Mesenchymal stem cell (in vitro differentiated cells and primary cell): Measurements from ENCODE around the gene RIPOR2.
A peak's percentile ranks its signal among the peaks of the same experiment; 100 is the strongest.

Experiments used
- DNase-seq: peaks from one replicate; pipeline ENCODE4 v3.0.0-alpha.2; 2013
- H2AFZ ChIP-seq: one replicate; pipeline ENCODE4 v1.6.1; 2013; ENCODE audit warnings: low read depth, mild to moderate bottlenecking, control low read depth, inconsistent platforms, low read length, moderate library complexity
- H2AK5ac ChIP-seq: 2 replicates; pipeline ENCODE4 v1.6.1; 2013; ENCODE audit warnings: low read length, moderate library complexity, mild to moderate bottlenecking, inconsistent platforms; ENCODE audit not compliant: severe bottlenecking
- H2BK120ac ChIP-seq: one replicate; pipeline ENCODE4 v1.6.1; 2013; ENCODE audit warnings: low read depth, mild to moderate bottlenecking, inconsistent platforms, low read length, moderate library complexity
- H2BK12ac ChIP-seq, 2 experiments: one replicate each; pipeline ENCODE4 v1.6.1; 2013; ENCODE audit warnings: inconsistent platforms in 2 of 2, low read length in 2 of 2, mild to moderate bottlenecking in 2 of 2, moderate library complexity in 2 of 2, control low read depth in 1 of 2
- H2BK15ac ChIP-seq: one replicate; pipeline ENCODE4 v1.6.1; 2013; ENCODE audit warnings: mild to moderate bottlenecking, low read depth, inconsistent platforms; ENCODE audit not compliant: poor library complexity, severe bottlenecking
- H2BK5ac ChIP-seq: 2 replicates; pipeline ENCODE4 v1.6.1; 2013; ENCODE audit warnings: low read depth, mild to moderate bottlenecking, low read length, control low read depth, inconsistent platforms; ENCODE audit not compliant: poor library complexity, severe bottlenecking
- H3K14ac ChIP-seq, 2 experiments: one replicate each; pipeline ENCODE4 v1.6.1; 2013; ENCODE audit warnings: inconsistent platforms in 2 of 2, low read length in 2 of 2, control low read depth in 1 of 2, mild to moderate bottlenecking in 1 of 2, moderate library complexity in 1 of 2
- H3K18ac ChIP-seq, 2 experiments: one replicate each; pipeline ENCODE4 v1.6.1; 2013; ENCODE audit warnings: inconsistent platforms in 2 of 2, low read length in 2 of 2, control low read depth in 1 of 2, low read depth in 1 of 2, mild to moderate bottlenecking in 1 of 2
- H3K23ac ChIP-seq, 2 experiments: one replicate each; pipeline ENCODE4 v1.6.1; 2013; ENCODE audit warnings: inconsistent platforms in 2 of 2, low read length in 2 of 2, mild to moderate bottlenecking in 2 of 2, moderate library complexity in 2 of 2, control low read depth in 1 of 2
- H3K27ac ChIP-seq: 2 replicates; pipeline ENCODE4 v1.5.1; 2013; ENCODE audit warnings: mild to moderate bottlenecking, moderate library complexity, low read length, control low read depth, inconsistent platforms; ENCODE audit not compliant: poor library complexity, severe bottlenecking
- H3K27me3 ChIP-seq, 2 experiments: 2 replicates each; pipeline versions ENCODE4 v1.6.1 to v1.7.0; 2013; ENCODE audit warnings: low read length in 2 of 2, mild to moderate bottlenecking in 2 of 2, moderate library complexity in 2 of 2, control low read depth in 1 of 2, inconsistent platforms in 1 of 2; ENCODE audit not compliant: control insufficient read depth in 1 of 2, insufficient read depth in 1 of 2
- H3K36me3 ChIP-seq, 2 experiments: 2 replicates each; pipeline versions ENCODE4 v1.6.1 to v1.7.0; 2013; ENCODE audit warnings: low read length in 2 of 2, control low read depth in 1 of 2, inconsistent platforms in 1 of 2, low read depth in 1 of 2, mild to moderate bottlenecking in 1 of 2; ENCODE audit not compliant: insufficient read depth in 2 of 2, control insufficient read depth in 1 of 2
- H3K4ac ChIP-seq, 2 experiments: one replicate each; pipeline ENCODE4 v1.6.1; 2013; ENCODE audit warnings: inconsistent platforms in 2 of 2, low read length in 2 of 2, mild to moderate bottlenecking in 2 of 2, moderate library complexity in 2 of 2, control low read depth in 1 of 2, low read depth in 1 of 2
- H3K4me1 ChIP-seq: 2 replicates; pipeline ENCODE4 v1.6.1; 2013; ENCODE audit warnings: low read depth, low read length, control low read depth; ENCODE audit not compliant: control insufficient read depth, insufficient read depth
- H3K4me2 ChIP-seq: 2 replicates; pipeline ENCODE4 v1.6.1; 2013; ENCODE audit warnings: low read length, mild to moderate bottlenecking, inconsistent platforms; ENCODE audit not compliant: poor library complexity, severe bottlenecking
- H3K4me3 ChIP-seq, 2 experiments: 2 replicates each; pipeline versions ENCODE4 v1.5.1 to v1.7.0; 2013; ENCODE audit warnings: low read length in 2 of 2, mild to moderate bottlenecking in 2 of 2, control low read depth in 1 of 2, low read depth in 1 of 2; ENCODE audit not compliant: insufficient read depth in 1 of 2
- H3K79me1 ChIP-seq: replicated peaks from 2 replicates; pipeline ENCODE4 v1.6.1; 2013; ENCODE audit warnings: mild to moderate bottlenecking, control low read depth, low read length, inconsistent platforms; ENCODE audit not compliant: poor library complexity, severe bottlenecking
- H3K9ac ChIP-seq: 2 replicates; pipeline ENCODE4 v1.7.0; 2013; ENCODE audit warnings: mild to moderate bottlenecking, low read length, moderate library complexity
- H3K9me3 ChIP-seq: 2 replicates; pipeline ENCODE4 v1.7.0; 2013; ENCODE audit warnings: mild to moderate bottlenecking, low read length; ENCODE audit not compliant: control insufficient read depth
- H4K8ac ChIP-seq: one replicate; pipeline ENCODE4 v1.6.1; 2013; ENCODE audit warnings: inconsistent platforms, mild to moderate bottlenecking, low read length, moderate library complexity
- H4K91ac ChIP-seq: one replicate; pipeline ENCODE4 v1.6.1; 2013; ENCODE audit warnings: mild to moderate bottlenecking, low read length, inconsistent platforms
- WGBS: methylation state at CpG from one replicate; pipeline ENCODE4 v1.1.7; 2013; ENCODE audit warnings: mixed read lengths; 5-methylcytosine and 5-hydroxymethylcytosine counted together

Gene RIPOR2

GRCh38 chr6:24848461-24848860, 87.3 kb downstream of the RIPOR2 start:
- Histone ChIP-seq H3K4ac (no peak overlapping the region), H3K27me3 (no peaks in the 10 kb centered on the region), H3K36me3 (peaks cover 0 to 70% of the 10 kb centered on the region in 2 experiments), H3K4me1 (peaks cover 2% of the 10 kb centered on the region), H3K18ac (no peak overlapping the region), H2BK120ac (no peak overlapping the region), H3K27ac (no peak overlapping the region), H2AFZ (no peak overlapping the region), H3K14ac (no peak overlapping the region), H3K4me2 (no peak overlapping the region), H2BK12ac (no peak overlapping the region), H4K8ac (no peak overlapping the region), H3K79me1 (no peaks in the 10 kb centered on the region), H3K9ac (no peak overlapping the region), H3K23ac (no peak overlapping the region), H2BK15ac (no peak overlapping the region), H2BK5ac (no peak overlapping the region), H2AK5ac (no peak overlapping the region), H3K9me3 (no peaks in the 10 kb centered on the region), H4K91ac (no peak overlapping the region), H3K4me3 (no peak overlapping the region)
- 100% methylated on average over 4 of the region's 4 CpGs for WGBS
- DNase-seq: no peak

GRCh38 chr6:24847402-24847801, 88.4 kb downstream of the RIPOR2 start:
- 90% methylated on average over 7 of the region's 7 CpGs for WGBS
- no peak overlapping the region for H2BK120ac ChIP-seq
- H2AFZ ChIP-seq: no peak overlapping the region
- no peak overlapping the region for H3K4ac ChIP-seq
- H3K27me3 ChIP-seq: no peaks in the 10 kb centered on the region
- H3K14ac ChIP-seq: no peak overlapping the region
- H3K18ac ChIP-seq: peak overlapping the region in 1 of 2 experiments; percentile 23
- no peak overlapping the region for H3K4me3 ChIP-seq
- no peak overlapping the region for H3K4me2 ChIP-seq
- H3K27ac ChIP-seq: no peak overlapping the region
- peak overlapping the region in 1 of 2 experiments; percentile 41 for H3K23ac ChIP-seq
- peaks cover 0 to 73% of the 10 kb centered on the region in 2 experiments for H3K36me3 ChIP-seq
- H3K9me3 ChIP-seq: no peaks in the 10 kb centered on the region
- no peak for DNase-seq
- H4K91ac ChIP-seq: no peak overlapping the region
- no peak overlapping the region for H2BK5ac ChIP-seq
- H3K9ac ChIP-seq: no peak overlapping the region
- no peak overlapping the region for H2BK12ac ChIP-seq
- H3K79me1 ChIP-seq: no peaks in the 10 kb centered on the region
- no peak overlapping the region for H2BK15ac ChIP-seq
- no peak overlapping the region for H4K8ac ChIP-seq
- H2AK5ac ChIP-seq: no peak overlapping the region
- peaks cover 2% of the 10 kb centered on the region for H3K4me1 ChIP-seq

GRCh38 chr6:24845578-24845977, 90.2 kb downstream of the RIPOR2 start:
- H2AK5ac ChIP-seq: no peak overlapping the region
- H3K27ac ChIP-seq: no peak overlapping the region
- no peak overlapping the region for H3K9ac ChIP-seq
- no peaks in the 10 kb centered on the region for H3K9me3 ChIP-seq
- H3K27me3 ChIP-seq: no peaks in the 10 kb centered on the region
- no peaks in the 10 kb centered on the region for H3K79me1 ChIP-seq
- DNase-seq: no peak
- 83% methylated on average over 4 of the region's 4 CpGs for WGBS
- no peak overlapping the region for H2BK120ac ChIP-seq
- no peak overlapping the region for H3K4me2 ChIP-seq
- no peak overlapping the region for H2BK5ac ChIP-seq
- peaks cover 2% of the 10 kb centered on the region for H3K4me1 ChIP-seq
- no peak overlapping the region for H3K4me3 ChIP-seq
- no peak overlapping the region for H2BK12ac ChIP-seq
- H2AFZ ChIP-seq: no peak overlapping the region
- no peak overlapping the region for H3K14ac ChIP-seq
- peaks cover 0 to 73% of the 10 kb centered on the region in 2 experiments for H3K36me3 ChIP-seq
- H2BK15ac ChIP-seq: no peak overlapping the region
- H3K4ac ChIP-seq: no peak overlapping the region
- no peak overlapping the region for H4K91ac ChIP-seq
- H3K18ac ChIP-seq: no peak overlapping the region
- H4K8ac ChIP-seq: no peak overlapping the region
- no peak overlapping the region for H3K23ac ChIP-seq

- H2BK120ac ChIP-seq: no peak overlapping the region
These were observed 90.9 kb downstream of the RIPOR2 start for GRCh38 chr6:24844903-24845302.

More at GRCh38 chr6:24844903-24845302, 90.9 kb downstream of the RIPOR2 start:
- Histone ChIP-seq H3K27me3 (no peaks in the 10 kb centered on the region), H3K18ac (no peak overlapping the region), H3K4me1 (peaks cover 2% of the 10 kb centered on the region), H3K4me2 (no peak overlapping the region), H3K14ac (no peak overlapping the region), H2BK5ac (no peak overlapping the region), H4K8ac (no peak overlapping the region), H3K4me3 (no peak overlapping the region), H4K91ac (no peak overlapping the region), H3K23ac (no peak overlapping the region), H3K36me3 (peaks cover 0 to 69% of the 10 kb centered on the region in 2 experiments), H3K79me1 (no peaks in the 10 kb centered on the region), H3K9ac (no peak overlapping the region), H2AK5ac (no peak overlapping the region), H3K4ac (no peak overlapping the region), H3K27ac (no peak overlapping the region), H2BK12ac (no peak overlapping the region), H3K9me3 (no peaks in the 10 kb centered on the region), H2AFZ (no peak overlapping the region), H2BK15ac (no peak overlapping the region)
- 90% methylated on average over 5 of the region's 6 CpGs for WGBS
- DNase-seq: no peak
